SK-N-SH treated with all-trans-retinoic acid at 6 μM for 48 hours (cell line): ENCODE data around the gene HDAC4.

ENCODE experiments used
- ATAC-seq: fragments of 200-7000 bp; cut with Tn5 transposase; 3 replicates; pipeline ENCODE4 v1.9.1; 2020; ENCODE audit warnings: mild to moderate bottlenecking, moderate library complexity
- ARNTL ChIP-seq: fragments of 450-650 bp; formaldehyde crosslinking; IDR thresholded peaks from 2 replicates; pipeline ENCODE4 v1.5.0; 2020; ENCODE audit warnings: low read depth, mild to moderate bottlenecking, moderate library complexity, borderline replicate concordance
- CREB5 ChIP-seq: fragments of 250-450 bp; sonication (Bioruptor Pico); IDR thresholded peaks from 2 replicates; pipeline ENCODE4 v1.5.1; 2020; ENCODE audit warnings: low read depth, mild to moderate bottlenecking, moderate library complexity
- CSDC2 ChIP-seq: fragments of 250-450 bp; sonication (Bioruptor Pico); IDR thresholded peaks from 2 replicates; pipeline ENCODE4 v1.5.0; 2020; ENCODE audit warnings: mild to moderate bottlenecking, moderate library complexity
- GLIS3 ChIP-seq: fragments of 250-450 bp; sonication (Bioruptor Pico); IDR thresholded peaks from 2 replicates; pipeline ENCODE4 v1.5.0; 2020; ENCODE audit warnings: mild to moderate bottlenecking, moderate library complexity
- OSR1 ChIP-seq: fragments of 250-450 bp; sonication (Bioruptor Pico); IDR thresholded peaks from 2 replicates; pipeline ENCODE4 v1.8.0; 2022; ENCODE audit warnings: moderate library complexity, mild to moderate bottlenecking, inconsistent platforms
- PPARA ChIP-seq: fragments of 250-450 bp; sonication (Bioruptor Pico); IDR thresholded peaks from 2 replicates; pipeline ENCODE4 v1.5.0; 2020; ENCODE audit warnings: mild to moderate bottlenecking, borderline replicate concordance
- SNAI2 ChIP-seq: fragments of 250-450 bp; sonication (Bioruptor Pico); IDR thresholded peaks from 2 replicates; pipeline ENCODE4 v1.5.0; 2020; ENCODE audit warnings: mild to moderate bottlenecking, moderate library complexity
- TCF4 ChIP-seq: fragments of 250-450 bp; sonication (Bioruptor Pico); IDR thresholded peaks from 2 replicates; pipeline ENCODE4 v1.8.0; 2021; ENCODE audit warnings: mild to moderate bottlenecking, moderate library complexity, borderline replicate concordance
- TOX ChIP-seq: fragments of 250-450 bp; sonication (Bioruptor Pico); IDR thresholded peaks from 2 replicates; pipeline ENCODE4 v1.8.0; 2021; ENCODE audit warnings: mild to moderate bottlenecking, moderate library complexity, borderline replicate concordance
- TSHZ2 ChIP-seq: fragments of 250-450 bp; sonication (Bioruptor Pico); IDR thresholded peaks from 2 replicates; pipeline ENCODE4 v1.5.0; 2020; ENCODE audit warnings: mild to moderate bottlenecking, moderate library complexity
- ZC3H10 ChIP-seq: fragments of 250-450 bp; sonication (Bioruptor Pico); IDR thresholded peaks from 2 replicates; pipeline ENCODE4 v1.5.1; 2021; ENCODE audit warnings: mild to moderate bottlenecking, moderate library complexity
- ZFP3 ChIP-seq: fragments of 250-450 bp; sonication (Bioruptor Pico); IDR thresholded peaks from 2 replicates; pipeline ENCODE4 v1.5.0; 2020; ENCODE audit warnings: mild to moderate bottlenecking, moderate library complexity
- ZFP30 ChIP-seq: fragments of 450-650 bp; formaldehyde crosslinking; IDR thresholded peaks from 2 replicates; pipeline ENCODE4 v1.5.0; 2022; ENCODE audit warnings: mild to moderate bottlenecking, moderate library complexity
- ZNF70 ChIP-seq: fragments of 450-650 bp; formaldehyde crosslinking; IDR thresholded peaks from 2 replicates; pipeline ENCODE4 v1.5.0; 2020; ENCODE audit warnings: mild to moderate bottlenecking, moderate library complexity
- ZNF8 ChIP-seq: fragments of 450-650 bp; formaldehyde crosslinking; IDR thresholded peaks from 2 replicates; pipeline ENCODE4 v1.5.0; 2020; ENCODE audit warnings: mild to moderate bottlenecking, moderate library complexity
- TF ChIP-seq, protein P1 (sequence below): fragments of 250-450 bp; sonication (Bioruptor Pico); IDR thresholded peaks from 2 replicates; pipeline ENCODE4 v1.5.1; 2021; ENCODE audit warnings: mild to moderate bottlenecking, moderate library complexity

HDAC4 gene

GRCh38 chr2:239106314-239106908 lies 294.4 kb downstream of the HDAC4 start:
- ATAC-seq, result peak; percentile 94
- no peak for TF ChIP-seq SNAI2 (CRISPR knock-in tag)
- TF ChIP-seq ZNF8 (CRISPR knock-in tag), result no peak
- no peak for TF ChIP-seq ZFP30 (CRISPR knock-in tag)
- TF ChIP-seq CREB5 (CRISPR knock-in tag), result no peak
- TF ChIP-seq, protein P1, sequence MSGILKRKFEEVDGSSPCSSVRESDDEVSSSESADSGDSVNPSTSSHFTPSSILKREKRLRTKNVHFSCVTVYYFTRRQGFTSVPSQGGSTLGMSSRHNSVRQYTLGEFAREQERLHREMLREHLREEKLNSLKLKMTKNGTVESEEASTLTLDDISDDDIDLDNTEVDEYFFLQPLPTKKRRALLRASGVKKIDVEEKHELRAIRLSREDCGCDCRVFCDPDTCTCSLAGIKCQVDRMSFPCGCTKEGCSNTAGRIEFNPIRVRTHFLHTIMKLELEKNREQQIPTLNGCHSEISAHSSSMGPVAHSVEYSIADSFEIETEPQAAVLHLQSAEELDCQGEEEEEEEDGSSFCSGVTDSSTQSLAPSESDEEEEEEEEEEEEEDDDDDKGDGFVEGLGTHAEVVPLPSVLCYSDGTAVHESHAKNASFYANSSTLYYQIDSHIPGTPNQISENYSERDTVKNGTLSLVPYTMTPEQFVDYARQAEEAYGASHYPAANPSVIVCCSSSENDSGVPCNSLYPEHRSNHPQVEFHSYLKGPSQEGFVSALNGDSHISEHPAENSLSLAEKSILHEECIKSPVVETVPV (CRISPR knock-in tag), result no peak
- TF ChIP-seq ZNF70 (CRISPR knock-in tag), result no peak
- TF ChIP-seq GLIS3 (CRISPR knock-in tag), result no peak
- TF ChIP-seq PPARA (CRISPR knock-in tag), result no peak

DNA sequence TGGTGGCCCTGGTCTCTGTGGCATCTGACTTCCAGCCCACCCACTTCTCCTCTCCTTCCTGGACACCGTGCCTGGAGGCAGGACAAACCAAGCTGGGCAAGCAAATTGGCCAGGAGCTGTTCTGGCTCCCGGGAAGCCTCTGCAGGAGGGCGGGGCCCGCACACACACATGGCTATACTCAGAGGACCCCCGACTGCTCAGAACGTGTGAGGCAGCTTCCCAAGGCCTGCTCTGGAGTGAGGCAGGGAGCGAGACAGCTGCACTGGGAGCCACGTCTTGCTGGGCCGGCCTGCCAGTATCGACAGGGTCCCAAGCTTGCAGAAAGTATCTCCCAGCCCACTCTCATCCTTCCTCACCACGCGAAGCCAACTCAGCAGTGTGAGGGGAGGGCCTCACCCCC lies 295.6 kb downstream of the HDAC4 start:
- TF ChIP-seq GLIS3 (CRISPR knock-in tag) (no peak), TCF4 (CRISPR knock-in tag) (no peak), TOX (CRISPR knock-in tag) (no peak), OSR1 (CRISPR knock-in tag) (no peak), CSDC2 (CRISPR knock-in tag) (no peak), ARNTL (CRISPR knock-in tag) (no peak), CREB5 (CRISPR knock-in tag) (no peak)

DNA sequence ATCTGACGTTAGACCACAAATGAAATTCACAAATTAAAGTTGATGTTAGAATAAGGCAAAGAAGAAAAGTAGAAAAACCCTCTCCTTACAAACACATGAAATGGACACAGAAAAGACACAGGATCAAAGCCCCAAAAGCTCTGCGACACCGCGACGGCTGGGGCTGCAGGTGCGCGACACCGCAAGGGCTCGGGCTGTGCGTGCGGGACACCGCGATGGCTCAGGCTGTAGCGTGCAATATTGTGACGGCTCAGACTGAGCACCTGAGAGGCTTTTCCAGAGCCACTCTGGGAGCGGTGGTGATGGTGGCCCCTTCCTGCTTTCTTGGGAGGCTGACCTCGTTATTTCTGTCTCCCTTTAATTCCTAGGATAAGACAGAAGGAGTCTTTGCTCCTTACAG lies 296.0 kb downstream of the HDAC4 start:
- ATAC-seq, result no peak
- TF ChIP-seq, protein P1 (CRISPR knock-in tag), result no peak
- no peak for TF ChIP-seq OSR1 (CRISPR knock-in tag)
- TF ChIP-seq ZC3H10 (CRISPR knock-in tag), result no peak
- no peak for TF ChIP-seq TOX (CRISPR knock-in tag)

More for the DNA sequence above, 295.6 kb downstream of the HDAC4 start:
- no peak for ATAC-seq

DNA sequence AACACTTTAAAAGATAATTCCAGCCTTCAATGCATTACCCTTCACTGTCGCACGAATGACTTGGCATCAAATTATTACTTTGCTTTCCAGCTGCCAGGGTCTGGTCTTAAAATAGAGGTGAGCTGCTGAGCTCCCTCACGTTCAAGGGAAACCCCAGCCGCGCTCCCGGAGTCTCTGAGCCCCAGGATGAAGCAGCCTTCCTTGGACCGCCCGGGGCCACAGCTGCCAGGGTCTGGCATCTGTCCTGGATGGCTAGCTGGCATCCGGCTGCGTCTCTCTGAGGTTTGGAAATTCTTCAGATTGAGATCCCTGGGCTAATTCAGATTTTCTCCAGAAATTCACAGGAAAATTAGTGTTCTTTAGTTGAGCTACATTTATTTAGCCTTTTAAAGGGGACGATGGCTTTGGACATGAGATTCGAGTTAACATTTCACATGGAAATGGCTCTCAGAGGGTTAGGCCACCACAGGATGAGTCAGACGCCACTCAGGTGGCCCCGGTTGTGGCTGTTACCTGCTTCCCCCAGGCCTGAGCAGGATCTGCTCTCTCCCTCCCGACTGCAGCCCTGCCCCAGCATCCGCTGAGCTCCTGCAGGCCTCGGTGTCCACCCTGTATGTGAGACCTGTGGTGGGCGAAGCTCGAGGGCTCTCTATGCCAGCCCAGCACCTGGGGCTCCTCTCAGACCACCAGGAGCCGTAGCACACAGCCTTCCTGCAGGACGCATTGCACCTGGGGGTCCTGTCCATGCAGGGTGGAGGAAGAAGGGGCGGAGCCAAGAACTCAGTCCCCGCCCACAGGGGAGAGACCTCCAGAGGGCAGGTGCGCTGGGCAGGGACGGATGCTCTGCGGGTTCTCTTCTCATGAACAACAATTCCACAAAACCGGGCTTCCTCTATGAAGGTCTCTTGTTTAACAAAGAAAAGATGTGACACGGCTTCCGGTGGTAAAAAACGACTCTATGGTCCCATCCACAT lies 297.4 kb downstream of the HDAC4 start:
- no peak for ATAC-seq
- TF ChIP-seq ARNTL (CRISPR knock-in tag) (no peak), ZNF70 (CRISPR knock-in tag) (no peak), CREB5 (CRISPR knock-in tag) (no peak), CSDC2 (CRISPR knock-in tag) (no peak), GLIS3 (CRISPR knock-in tag) (no peak), ZFP3 (no peak), TSHZ2 (CRISPR knock-in tag) (no peak), TOX (CRISPR knock-in tag) (no peak), TCF4 (CRISPR knock-in tag) (no peak)
